IMR-90 (cell line): ENCODE results near the gene ZNF451. TPM values are rescaled to one million over a fixed set of nuclear protein-coding genes. Genes with fewer than 3 reads are reported as not detected.

Experiments
- ATAC-seq: fragments of 200-7000 bp; cut with Tn5 transposase; 2 replicates; pipeline ENCODE4 v1.9.1; 2020; ENCODE audit warnings: low read depth, mild to moderate bottlenecking, moderate library complexity
- BruUV-seq: library from RNA; stranded (reverse); fragments of 400-500 nt; replicated peaks from 2 replicates; lab custom pipeline; 2021; lab: Mats Ljungman, UMichigan
- CTCF ChIA-PET: fragments of 300-600 bp; formaldehyde crosslinking; extraction: SDS; loops from one replicate; lab custom pipeline; 2021; ENCODE audit warnings: antibody characterized with exemption; lab: Yijun Ruan, JAX
- POLR2A ChIA-PET: fragments of 300-600 bp; sonication (Branson Sonifier 250); formaldehyde crosslinking; loops from one replicate; lab custom pipeline; 2022; ENCODE audit warnings: antibody characterized with exemption; ENCODE audit not compliant: unreplicated experiment; lab: Charles Lee
- DNase-seq: peaks from one replicate; pipeline ENCODE4 v3.0.0; 2013
- H2AFZ ChIP-seq: replicated peaks from 2 replicates; pipeline ENCODE3; 2013; ENCODE audit warnings: low read length, mild to moderate bottlenecking; ENCODE audit not compliant: poor library complexity
- H2AK5ac ChIP-seq: 2 replicates; pipeline ENCODE4 v1.6.1; 2013; ENCODE audit warnings: low read depth, low read length, inconsistent platforms
- H2AK9ac ChIP-seq: replicated peaks from 2 replicates; pipeline ENCODE3; 2013; ENCODE audit warnings: mild to moderate bottlenecking, low read depth, low read length, moderate library complexity; ENCODE audit not compliant: poor library complexity
- H2BK120ac ChIP-seq: 2 replicates; pipeline ENCODE4 v1.6.1; 2013; ENCODE audit warnings: low read depth, low read length, inconsistent platforms
- H2BK15ac ChIP-seq: 3 replicates; pipeline ENCODE4 v1.6.1; 2013; ENCODE audit warnings: low read depth, low read length, inconsistent platforms
- H2BK20ac ChIP-seq: 2 replicates; pipeline ENCODE4 v1.6.1; 2013; ENCODE audit warnings: low read depth, mild to moderate bottlenecking, inconsistent platforms, low read length, moderate library complexity
- H2BK5ac ChIP-seq: 2 replicates; pipeline ENCODE4 v1.6.1; 2013; ENCODE audit warnings: mild to moderate bottlenecking, low read depth, low read length, inconsistent platforms; ENCODE audit not compliant: poor library complexity, severe bottlenecking
- H3K14ac ChIP-seq: replicated peaks from 2 replicates; pipeline ENCODE4 v1.6.1; 2013; ENCODE audit warnings: low read depth, low read length, inconsistent platforms
- H3K18ac ChIP-seq: 2 replicates; pipeline ENCODE4 v1.6.1; 2013; ENCODE audit warnings: low read depth, low read length, control low read depth
- H3K23ac ChIP-seq: 2 replicates; pipeline ENCODE4 v1.6.1; 2013; ENCODE audit warnings: low read depth, low read length, inconsistent platforms
- H3K27ac ChIP-seq: 2 replicates; pipeline ENCODE4 v1.5.1; 2013; ENCODE audit warnings: mild to moderate bottlenecking, control low read depth, low read length; ENCODE audit not compliant: insufficient read depth
- H3K27me3 ChIP-seq: 2 replicates; pipeline ENCODE4 v1.6.1; 2013; ENCODE audit warnings: low read length; ENCODE audit not compliant: control insufficient read depth, insufficient read depth
- H3K36me3 ChIP-seq: 2 replicates; pipeline ENCODE4 v1.6.1; 2013; ENCODE audit warnings: low read length, mixed read lengths; ENCODE audit not compliant: control insufficient read depth, insufficient read depth
- H3K4ac ChIP-seq: 2 replicates; pipeline ENCODE4 v1.6.1; 2013; ENCODE audit warnings: low read depth, low read length, inconsistent platforms
- H3K4me1 ChIP-seq: 2 replicates; pipeline ENCODE4 v1.6.1; 2013; ENCODE audit warnings: low read length, mixed read lengths; ENCODE audit not compliant: control insufficient read depth, insufficient read depth
- H3K4me2 ChIP-seq: 2 replicates; pipeline ENCODE4 v1.6.1; 2013; ENCODE audit warnings: low read depth, mild to moderate bottlenecking, control low read depth, low read length, moderate library complexity
- H3K4me3 ChIP-seq: 2 replicates; pipeline ENCODE4 v1.5.1; 2013; ENCODE audit warnings: low read depth, mild to moderate bottlenecking, control low read depth, low read length, moderate library complexity; ENCODE audit not compliant: insufficient read depth
- H3K56ac ChIP-seq: 2 replicates; pipeline ENCODE4 v1.6.1; 2013; ENCODE audit warnings: low read length, inconsistent platforms; ENCODE audit not compliant: insufficient read depth; ENCODE audit errors: extremely low read depth
- H3K79me1 ChIP-seq, 2 experiments: 2 replicates each; pipeline ENCODE4 v1.6.1; 2013; ENCODE audit warnings: low read length in 2 of 2, inconsistent platforms in 1 of 2, low read depth in 1 of 2
- H3K9ac ChIP-seq: 2 replicates; pipeline ENCODE4 v1.6.1; 2013; ENCODE audit warnings: low read depth, low read length, control low read depth
- H3K9me1 ChIP-seq: 2 replicates; pipeline ENCODE4 v1.6.1; 2013; ENCODE audit warnings: low read length, inconsistent platforms; ENCODE audit not compliant: insufficient read depth
- H3K9me3 ChIP-seq: 2 replicates; pipeline ENCODE4 v1.6.1; 2013; ENCODE audit warnings: low read length; ENCODE audit not compliant: control insufficient read depth, insufficient read depth
- H4K20me1 ChIP-seq: 2 replicates; pipeline ENCODE4 v1.6.1; 2013; ENCODE audit warnings: low read length, inconsistent platforms; ENCODE audit not compliant: insufficient read depth
- H4K5ac ChIP-seq: 2 replicates; pipeline ENCODE4 v1.6.1; 2013; ENCODE audit warnings: mild to moderate bottlenecking, low read depth, low read length, control low read depth
- H4K8ac ChIP-seq, 2 experiments: 2 replicates each; pipeline ENCODE4 v1.6.1; 2013; ENCODE audit warnings: low read depth in 2 of 2, low read length in 2 of 2, control low read depth in 1 of 2, inconsistent platforms in 1 of 2
- H4K91ac ChIP-seq: 2 replicates; pipeline ENCODE4 v1.6.1; 2013; ENCODE audit warnings: low read depth, low read length, inconsistent platforms; ENCODE audit not compliant: insufficient read depth
- BHLHE40 ChIP-seq: fragments of 150-350 bp; IDR thresholded peaks from 2 replicates; pipeline ENCODE4 v1.6.1; 2016; ENCODE audit warnings: mild to moderate bottlenecking, low read depth, low read length
- CEBPB ChIP-seq: IDR thresholded peaks from 2 replicates; pipeline ENCODE4 v1.6.1; 2012; ENCODE audit warnings: low read depth, low read length, improper control_type of control experiment
- CHD1 ChIP-seq: IDR thresholded peaks from 2 replicates; pipeline ENCODE4 v1.6.1; 2012; ENCODE audit warnings: low read depth, low read length, improper control_type of control experiment
- FOS ChIP-seq: fragments of 150-350 bp; IDR thresholded peaks from 2 replicates; pipeline ENCODE4 v1.6.1; 2016; ENCODE audit warnings: low read depth, low read length
- MAFK ChIP-seq: IDR thresholded peaks from 2 replicates; pipeline ENCODE4 v1.6.1; 2012; ENCODE audit warnings: low read depth, low read length, improper control_type of control experiment
- MAZ ChIP-seq: IDR thresholded peaks from 2 replicates; pipeline ENCODE4 v1.6.1; 2012; ENCODE audit warnings: low read depth, mild to moderate bottlenecking, low read length, improper control_type of control experiment, moderate library complexity, borderline replicate concordance
- MXI1 ChIP-seq: IDR thresholded peaks from 2 replicates; pipeline ENCODE4 v1.6.1; 2012; ENCODE audit warnings: low read depth, mild to moderate bottlenecking, low read length, moderate library complexity, borderline replicate concordance
- NFE2L2 ChIP-seq: fragments of 150-350 bp; IDR thresholded peaks from 2 replicates; pipeline ENCODE4 v1.6.1; 2016; ENCODE audit warnings: low read depth, mild to moderate bottlenecking, low read length
- POLR2A ChIP-seq: IDR thresholded peaks from 2 replicates; pipeline ENCODE4 v1.6.1; 2012; ENCODE audit warnings: mild to moderate bottlenecking, low read depth, low read length
- RAD21 ChIP-seq: IDR thresholded peaks from 2 replicates; pipeline ENCODE4 v1.6.1; 2012; ENCODE audit warnings: low read length, improper control_type of control experiment
- RCOR1 ChIP-seq: IDR thresholded peaks from 2 replicates; pipeline ENCODE4 v1.6.1; 2012; ENCODE audit warnings: mild to moderate bottlenecking, low read length, improper control_type of control experiment; ENCODE audit not compliant: insufficient replicate concordance
- RFX5 ChIP-seq: IDR thresholded peaks from 2 replicates; pipeline ENCODE4 v1.8.0; 2012; ENCODE audit warnings: low read depth, mild to moderate bottlenecking, low read length, moderate library complexity
- SMC3 ChIP-seq: fragments of 150-350 bp; IDR thresholded peaks from 2 replicates; pipeline ENCODE4 v1.6.1; 2016; ENCODE audit warnings: low read depth, mild to moderate bottlenecking, antibody characterized with exemption, low read length, moderate library complexity
- WGBS, 2 experiments: methylation state at CpG; one replicate each; pipeline versions ENCODE4 v1.1.5 to v1.1.7; 2013; ENCODE audit warnings: missing lambda C conversion rate in 2 of 2; ENCODE audit not compliant: insufficient read length in 1 of 2; ENCODE audit errors: extremely low coverage in 2 of 2; 5-methylcytosine and 5-hydroxymethylcytosine counted together
- dilution Hi-C: fragments of 300-500 bp; cut with HindIII; formaldehyde crosslinking; loops from one replicate; pipeline ENCODE4 v1.14.3; 2018; ENCODE audit warnings: low sequenced_read_pairs; ENCODE audit not compliant: unreplicated experiment
- in situ Hi-C: fragments of 300-500 bp; cut with MboI; formaldehyde crosslinking; loops from 3 replicates; pipeline ENCODE4 v1.14.3; 2019; ENCODE audit warnings: low sequenced_read_pairs, inconsistent platforms, mixed read lengths
- intact Hi-C: fragments of 100-400 bp; cut with micrococcal nuclease; formaldehyde crosslinking; loops from 2 replicates; pipeline ENCODE4 v1.10.0; 2022
- polyA plus RNA-seq, 3 experiments: library from polyadenylated mRNA; depleted of rRNA; stranded (reverse); fragments of >200 nt; gene quantifications; 2 replicates each; pipeline ENCODE4 v1.2.3, GENCODE V29; 2012; ENCODE audit warnings: low replicate concordance in 1 of 3
- total RNA-seq: library from RNA; depleted of rRNA; stranded (reverse); fragments of >200 nt; gene quantifications from 2 replicates; pipeline ENCODE4 v1.2.3, GENCODE V29; 2012
- TF ChIP-seq, protein P1 (sequence below): fragments of 150-350 bp; IDR thresholded peaks from 2 replicates; pipeline ENCODE4 v1.6.1; 2016; ENCODE audit warnings: low read depth, mild to moderate bottlenecking, low read length, moderate library complexity, borderline replicate concordance
- TF ChIP-seq, protein P2 (sequence below): fragments of 150-350 bp; IDR thresholded peaks from 2 replicates; pipeline ENCODE4 v1.6.1; 2017; ENCODE audit warnings: mild to moderate bottlenecking, antibody characterized with exemption, low read length, low read depth
- TF ChIP-seq, protein P3 (sequence below): conservative IDR thresholded peaks from 2 replicates; pipeline ENCODE4 v1.5.1; 2012; ENCODE audit warnings: mild to moderate bottlenecking, low read depth, low read length, improper control_type of control experiment

The ZNF451 gene
- total and polyA plus RNA-seq, 2 of the 4 experiments (the other 2 are of a cell fraction): 10.0 to 48.6 TPM

DNA sequence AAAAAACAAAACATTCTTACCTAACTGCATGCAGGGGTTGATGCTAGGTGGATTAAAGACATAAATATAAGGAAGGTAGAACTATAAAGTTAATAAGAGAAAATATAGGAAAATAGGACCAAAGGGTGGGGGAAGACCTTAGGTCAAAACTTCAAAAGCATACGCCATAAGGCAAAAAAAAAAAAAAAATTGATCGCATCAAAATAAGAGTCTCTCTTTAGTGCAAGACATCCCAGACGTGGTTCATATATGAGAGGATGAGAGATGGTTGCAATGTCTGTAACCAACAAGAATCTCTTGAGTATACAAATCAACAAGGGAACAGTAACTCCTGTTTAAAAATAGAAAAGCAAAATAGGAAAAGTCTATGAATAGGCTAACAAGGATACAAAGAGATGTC is 90.6 kb downstream of the ZNF451 start:
- H2AK9ac ChIP-seq: no peak overlapping the region
- H3K56ac ChIP-seq: no peak overlapping the region
- H2AK5ac ChIP-seq: no peak overlapping the region
- peaks cover 52% of the 10 kb centered on the region for H4K20me1 ChIP-seq
- dilution Hi-C loops: no loop called here
- no peak overlapping the region for H3K4me3 ChIP-seq
- no peaks in the 10 kb centered on the region for H3K9me3 ChIP-seq
- H4K8ac ChIP-seq: no peak overlapping the region
- TF ChIP-seq, protein P1, sequence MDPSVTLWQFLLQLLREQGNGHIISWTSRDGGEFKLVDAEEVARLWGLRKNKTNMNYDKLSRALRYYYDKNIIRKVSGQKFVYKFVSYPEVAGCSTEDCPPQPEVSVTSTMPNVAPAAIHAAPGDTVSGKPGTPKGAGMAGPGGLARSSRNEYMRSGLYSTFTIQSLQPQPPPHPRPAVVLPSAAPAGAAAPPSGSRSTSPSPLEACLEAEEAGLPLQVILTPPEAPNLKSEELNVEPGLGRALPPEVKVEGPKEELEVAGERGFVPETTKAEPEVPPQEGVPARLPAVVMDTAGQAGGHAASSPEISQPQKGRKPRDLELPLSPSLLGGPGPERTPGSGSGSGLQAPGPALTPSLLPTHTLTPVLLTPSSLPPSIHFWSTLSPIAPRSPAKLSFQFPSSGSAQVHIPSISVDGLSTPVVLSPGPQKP: no peak
- TF ChIP-seq, protein P2, sequence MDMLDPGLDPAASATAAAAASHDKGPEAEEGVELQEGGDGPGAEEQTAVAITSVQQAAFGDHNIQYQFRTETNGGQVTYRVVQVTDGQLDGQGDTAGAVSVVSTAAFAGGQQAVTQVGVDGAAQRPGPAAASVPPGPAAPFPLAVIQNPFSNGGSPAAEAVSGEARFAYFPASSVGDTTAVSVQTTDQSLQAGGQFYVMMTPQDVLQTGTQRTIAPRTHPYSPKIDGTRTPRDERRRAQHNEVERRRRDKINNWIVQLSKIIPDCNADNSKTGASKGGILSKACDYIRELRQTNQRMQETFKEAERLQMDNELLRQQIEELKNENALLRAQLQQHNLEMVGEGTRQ: no peak
- TF ChIP-seq CHD1: no peak
- TF ChIP-seq NFE2L2: no peak
- TF ChIP-seq MXI1: no peak
- TF ChIP-seq, protein P3, sequence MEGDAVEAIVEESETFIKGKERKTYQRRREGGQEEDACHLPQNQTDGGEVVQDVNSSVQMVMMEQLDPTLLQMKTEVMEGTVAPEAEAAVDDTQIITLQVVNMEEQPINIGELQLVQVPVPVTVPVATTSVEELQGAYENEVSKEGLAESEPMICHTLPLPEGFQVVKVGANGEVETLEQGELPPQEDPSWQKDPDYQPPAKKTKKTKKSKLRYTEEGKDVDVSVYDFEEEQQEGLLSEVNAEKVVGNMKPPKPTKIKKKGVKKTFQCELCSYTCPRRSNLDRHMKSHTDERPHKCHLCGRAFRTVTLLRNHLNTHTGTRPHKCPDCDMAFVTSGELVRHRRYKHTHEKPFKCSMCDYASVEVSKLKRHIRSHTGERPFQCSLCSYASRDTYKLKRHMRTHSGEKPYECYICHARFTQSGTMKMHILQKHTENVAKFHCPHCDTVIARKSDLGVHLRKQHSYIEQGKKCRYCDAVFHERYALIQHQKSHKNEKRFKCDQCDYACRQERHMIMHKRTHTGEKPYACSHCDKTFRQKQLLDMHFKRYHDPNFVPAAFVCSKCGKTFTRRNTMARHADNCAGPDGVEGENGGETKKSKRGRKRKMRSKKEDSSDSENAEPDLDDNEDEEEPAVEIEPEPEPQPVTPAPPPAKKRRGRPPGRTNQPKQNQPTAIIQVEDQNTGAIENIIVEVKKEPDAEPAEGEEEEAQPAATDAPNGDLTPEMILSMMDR: no peak
- TF ChIP-seq MAFK: no peak
- no peak for TF ChIP-seq FOS
- no peak for TF ChIP-seq RCOR1
- TF ChIP-seq BHLHE40: no peak
- no peak for TF ChIP-seq MAZ
- TF ChIP-seq CEBPB: no peak
- TF ChIP-seq RFX5: no peak
- TF ChIP-seq SMC3: no peak
- no peak for TF ChIP-seq RAD21
- TF ChIP-seq POLR2A: no peak
- H3K79me1 ChIP-seq: peaks cover 10 to 56% of the 10 kb centered on the region in 2 experiments
- BruUV-seq: no TSS peak
- H3K9ac ChIP-seq: no peak overlapping the region
- H2BK5ac ChIP-seq: no peak overlapping the region
- H2BK120ac ChIP-seq: no peak overlapping the region
- DNase-seq (no peak), ATAC-seq (no peak)
- ChIA-PET POLR2A (no interaction called here), CTCF (no interaction called here)
- no peak overlapping the region for H2BK15ac ChIP-seq
- no peak overlapping the region; the same call in 1 of the 2 replicates for H3K18ac ChIP-seq
- H3K4ac ChIP-seq: no peak overlapping the region
- no CpG with 5 or more reads among the region's 3 CpGs for WGBS, 2 experiments
- H3K4me2 ChIP-seq: no peak overlapping the region
- H3K14ac ChIP-seq: no peak overlapping the region
- no peak overlapping the region for H3K27ac ChIP-seq
- no peak overlapping the region for H4K91ac ChIP-seq
- no peak overlapping the region for H2BK20ac ChIP-seq
- in situ Hi-C loops: loop anchor here (5.0 to 10.0 kb wide), 2 partner anchors 137 to 276 kb away; partner anchors contain the start of gene PRIM2
- no peak overlapping the region for H2AFZ ChIP-seq
- no peak overlapping the region for H4K5ac ChIP-seq
- H3K4me1 ChIP-seq: peaks cover 25% of the 10 kb centered on the region
- H3K9me1 ChIP-seq: peaks cover 18% of the 10 kb centered on the region
- no peak overlapping the region for H3K23ac ChIP-seq
- H3K27me3 ChIP-seq: no peaks in the 10 kb centered on the region
- peaks cover 36% of the 10 kb centered on the region for H3K36me3 ChIP-seq
- intact Hi-C loops: no loop called here
